NT2/D1 (cell line): ENCODE measurements around the gene ANLN.

Source experiments
- SUZ12 ChIP-seq: IDR thresholded peaks from 2 replicates; pipeline ENCODE4 v1.6.1; 2011; ENCODE audit not compliant: insufficient read length, insufficient read depth; ENCODE audit errors: extremely low read depth
- YY1 ChIP-seq: IDR thresholded peaks from 2 replicates; pipeline ENCODE4 v1.6.1; 2011; ENCODE audit not compliant: insufficient read length, insufficient read depth

- TF ChIP-seq YY1 (no peak), SUZ12 (no peak)
Observed at GRCh38 chr7:36415144-36415543, 25.5 kb downstream of the ANLN start.
